Activated T-cell treated with anti-CD3 and anti-CD28 coated beads for 24 hours (primary cell): ENCODE data around the gene FSHB.
"Not testable (repeated sequence)": the region's sequence is repeated elsewhere in the genome, so short reads cannot be mapped to it uniquely, and the experiment has no call there.

ENCODE experiments used
- DNase-seq: peaks from one replicate; pipeline ENCODE4 v3.0.0-alpha.2; 2020; ENCODE audit warnings: low read depth

The FSHB gene

GRCh38 chr11:30268638-30269037 lies 37.8 kb downstream of the FSHB start:
- not testable (repeated sequence) for DNase-seq

- no peak for DNase-seq
Measured at GRCh38 chr11:30270671-30271070, 39.9 kb downstream of the FSHB start.

- DNase-seq: no peak
Measured at GRCh38 chr11:30277176-30277575, 46.4 kb downstream of the FSHB start.

- no peak for DNase-seq
Measured at GRCh38 chr11:30279796-30280195, 49.0 kb downstream of the FSHB start.

- DNase-seq: no peak
Measured at GRCh38 chr11:30281476-30282288, 50.9 kb downstream of the FSHB start.

GRCh38 chr11:30282289-30282631 lies 51.4 kb downstream of the FSHB start:
- no peak for DNase-seq
